CD4-positive, alpha-beta T cell treated with Interleukin-15 for 4 hours (primary cell): Measurements from ENCODE around the gene SMYD3.
"Not testable (repeated sequence)": the region's sequence is repeated elsewhere in the genome, so short reads cannot be mapped to it uniquely, and the experiment has no call there.

Experiments used
- DNase-seq: peaks from one replicate; pipeline ENCODE4 v3.0.0-alpha.2; 2020; ENCODE audit warnings: low spot score

The SMYD3 gene

DNA sequence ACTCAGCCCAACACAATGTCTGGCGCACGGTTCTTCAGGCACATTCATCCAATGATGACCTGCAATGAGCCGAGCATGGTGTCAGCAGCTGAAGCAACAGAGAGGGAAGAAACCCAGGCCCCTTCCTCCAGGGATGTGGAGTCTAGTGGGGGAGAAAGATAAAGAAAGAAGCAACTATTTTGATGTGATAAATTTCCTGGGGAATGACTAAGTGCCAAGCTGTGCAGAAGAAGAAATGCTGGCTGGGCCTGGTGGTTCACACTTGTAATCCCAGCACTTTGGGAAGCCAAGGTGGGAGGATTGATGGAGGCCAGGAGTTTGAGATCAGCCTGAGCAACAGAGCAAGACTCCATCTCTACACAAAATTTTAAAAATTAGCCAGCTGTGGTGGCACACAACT lies 790.5 kb downstream of the SMYD3 start:
- no peak for DNase-seq

DNA sequence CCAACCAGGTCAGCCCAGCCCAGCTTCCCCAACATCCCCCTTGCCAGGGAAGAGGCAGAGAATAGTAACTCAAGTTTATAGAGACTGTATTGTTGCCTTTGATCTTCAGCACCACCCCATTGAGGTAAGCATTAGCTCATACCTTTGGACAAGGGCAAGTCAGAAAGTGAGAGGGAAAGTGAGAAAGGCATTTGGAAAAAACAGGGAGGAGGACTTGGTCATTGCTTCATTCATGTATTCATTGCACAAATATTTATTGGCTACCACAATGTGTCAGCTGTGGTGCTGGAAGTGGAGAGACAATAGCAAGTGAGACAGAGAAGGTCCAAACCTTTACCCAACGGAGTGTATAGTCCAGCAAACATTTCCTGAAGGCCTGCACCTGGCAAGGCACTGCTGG lies 791.1 kb downstream of the SMYD3 start:
- no peak for DNase-seq

GRCh38 chr1:245715291-245715701 lies 791.8 kb downstream of the SMYD3 start:
- DNase-seq, result no peak

DNA sequence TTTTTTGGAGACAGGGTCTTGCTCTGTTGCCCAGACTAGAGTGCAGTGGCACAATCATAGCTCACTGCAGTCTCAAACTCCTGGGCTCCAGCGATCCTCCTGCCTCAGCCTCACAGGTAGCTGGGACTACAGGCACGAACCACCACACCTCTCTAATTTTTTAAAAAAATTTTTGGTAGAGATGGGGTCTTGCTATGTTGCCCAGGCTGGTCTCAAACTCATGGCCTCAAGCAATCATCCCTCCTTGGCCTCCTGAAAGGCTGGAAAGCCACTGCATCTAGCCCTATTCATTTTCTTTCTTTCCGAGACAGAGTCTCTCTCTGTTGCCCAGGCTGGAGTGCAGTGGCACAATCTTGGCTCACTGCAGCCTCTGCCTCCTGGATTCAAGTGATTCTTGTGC lies 793.1 kb downstream of the SMYD3 start:
- DNase-seq, result not testable (repeated sequence)

DNA sequence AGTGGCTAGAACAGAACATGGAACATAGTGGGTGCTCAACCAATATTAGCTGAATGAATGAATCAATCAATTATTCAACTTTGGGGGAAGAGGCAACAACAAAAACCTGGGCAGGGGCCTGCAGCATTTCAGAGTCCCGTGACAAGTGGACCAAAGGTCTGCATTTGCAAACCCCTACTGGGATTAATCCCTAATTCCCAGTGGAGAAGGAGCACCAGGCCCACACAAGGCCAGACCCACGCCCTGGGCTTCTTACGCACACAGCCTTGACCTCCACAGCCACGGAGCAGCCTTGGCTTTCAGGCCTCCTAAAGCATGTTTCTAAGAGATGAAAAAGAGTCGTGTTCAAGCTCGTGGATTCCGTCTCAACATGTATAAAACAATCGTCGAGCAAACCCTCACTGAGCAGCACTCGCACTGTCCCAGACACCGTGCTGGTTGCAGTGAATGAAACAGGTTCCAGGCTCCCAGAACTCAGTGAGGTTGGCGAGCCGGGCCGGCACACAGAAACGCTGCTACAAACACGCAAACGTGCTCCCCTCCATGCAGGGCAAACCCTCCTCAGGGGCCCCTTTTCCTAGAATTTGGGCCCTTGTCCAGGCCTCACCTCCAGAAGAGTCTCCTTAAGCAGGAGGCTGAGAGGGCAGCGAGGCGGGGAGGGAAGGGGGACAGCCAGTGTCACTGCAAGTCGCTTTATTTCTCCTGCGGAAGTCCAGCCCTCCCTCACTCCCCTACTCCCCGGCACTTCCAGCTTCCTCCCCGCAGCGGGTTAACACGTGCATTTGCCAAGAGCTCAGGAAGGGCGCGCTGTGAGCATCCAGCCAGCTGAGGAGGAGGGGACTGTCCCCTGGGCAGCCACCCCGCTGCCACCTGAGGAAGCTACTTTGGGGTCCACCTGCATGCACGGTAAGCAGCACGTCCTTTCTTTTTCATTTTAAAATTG lies 795.8 kb downstream of the SMYD3 start:
- no peak for DNase-seq

- no peak for DNase-seq
Measured at GRCh38 chr1:245707941-245708340, 799.1 kb downstream of the SMYD3 start.

- no peak for DNase-seq
Measured at GRCh38 chr1:245704765-245705164, 802.3 kb downstream of the SMYD3 start.

DNA sequence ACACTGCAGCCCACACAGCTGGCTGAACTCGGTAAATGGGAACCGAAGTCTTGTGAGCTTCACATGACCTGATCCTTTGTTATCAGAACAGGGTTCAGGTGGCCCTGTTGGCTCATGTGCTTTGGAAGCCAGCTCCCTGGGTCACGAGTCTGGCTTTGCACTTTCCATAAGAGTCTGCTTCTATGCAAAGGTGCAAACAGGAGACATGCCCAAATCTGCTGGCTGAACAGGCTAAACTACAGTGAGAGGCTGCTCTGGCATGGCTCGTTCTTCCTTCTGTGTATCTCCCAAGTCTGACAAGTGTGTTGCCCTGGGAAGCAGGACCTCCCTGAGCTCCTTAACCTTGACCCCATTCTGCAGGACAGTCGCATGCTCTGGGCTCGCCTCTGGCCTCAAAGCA lies 802.7 kb downstream of the SMYD3 start:
- no peak for DNase-seq

DNA sequence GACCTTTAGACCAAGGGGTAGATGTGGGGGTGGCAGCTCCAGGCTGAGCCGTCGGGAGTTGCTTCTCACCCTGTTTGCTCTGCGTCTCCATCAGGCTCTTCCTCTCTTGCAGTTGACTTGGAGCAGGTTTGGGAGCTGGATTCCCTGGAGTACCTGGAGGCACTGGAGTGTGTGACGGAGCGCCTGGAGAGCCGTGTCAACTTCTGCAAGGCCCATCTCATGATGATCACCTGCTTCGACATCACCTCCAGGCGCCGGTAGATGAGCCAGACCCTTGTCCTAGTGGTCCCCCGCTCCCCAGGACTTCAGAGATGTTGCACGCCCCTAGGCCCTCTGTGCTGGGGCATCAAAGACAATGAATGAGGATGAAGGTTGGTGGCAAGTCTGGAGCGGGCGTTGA lies 804.7 kb downstream of the SMYD3 start:
- DNase-seq, result no peak

DNA sequence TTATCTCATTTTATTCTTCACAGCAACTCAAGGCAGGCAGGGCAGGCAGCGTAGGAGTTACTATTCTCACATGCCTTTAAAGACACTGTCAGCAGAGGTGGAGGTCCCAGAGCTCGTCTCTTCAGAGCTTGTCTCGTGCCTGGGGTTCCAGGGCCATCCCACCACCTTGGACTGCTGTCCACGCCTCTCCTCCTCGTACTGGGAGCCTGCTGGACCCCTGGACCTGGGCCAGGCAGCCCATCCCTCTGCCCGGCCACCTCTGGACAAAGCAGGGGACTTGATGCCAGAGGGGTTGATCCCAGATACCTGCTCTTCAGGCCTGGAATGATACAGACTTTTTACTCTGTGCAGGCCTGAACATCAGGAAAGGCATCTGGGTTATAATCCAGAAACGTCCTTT lies 805.4 kb downstream of the SMYD3 start:
- DNase-seq, result no peak

DNA sequence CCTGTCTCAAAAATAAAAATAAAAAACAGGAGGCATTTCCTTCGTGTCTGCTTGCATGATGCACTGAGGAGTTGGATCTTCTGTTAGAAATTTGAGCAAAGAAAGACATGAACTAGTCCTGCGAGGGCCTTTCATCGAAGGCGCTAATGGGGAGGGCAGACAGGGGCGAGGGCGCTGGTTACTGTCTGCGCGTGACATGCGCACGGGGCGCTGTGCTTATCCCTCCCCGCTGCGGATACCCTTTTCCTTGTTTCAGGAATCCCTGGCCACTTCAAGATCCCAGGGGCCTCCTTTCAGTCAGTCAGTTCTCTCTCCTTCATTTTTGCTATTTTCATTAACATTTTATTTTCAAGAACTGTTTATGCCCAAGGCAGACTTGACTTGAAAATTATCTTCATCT lies 806.4 kb downstream of the SMYD3 start:
- DNase-seq, result no peak
